K562 (cell line): ENCODE data around the gene AIG1. TPM values are rescaled to one million over a fixed set of nuclear protein-coding genes. Genes with fewer than 3 reads are reported as not detected.

ENCODE experiments used
- CCNT2 ChIP-seq: IDR thresholded peaks from 2 replicates; pipeline ENCODE4 v1.6.1; 2011; ENCODE audit warnings: borderline replicate concordance, low read depth, mild to moderate bottlenecking, moderate library complexity, mixed read lengths, low read length; ENCODE audit not compliant: insufficient read length; ENCODE audit errors: extremely low read depth
- CSDE1 ChIP-seq, 2 experiments: fragments of 450-650 bp; IDR thresholded peaks; 2 replicates each; pipeline ENCODE4 v1.6.1; 2016; ENCODE audit warnings: mild to moderate bottlenecking in 1 of 2
- DPF2 ChIP-seq: fragments of 450-650 bp; IDR thresholded peaks from 2 replicates; pipeline ENCODE4 v1.6.1; 2016
- EP300 ChIP-seq: IDR thresholded peaks from 2 replicates; pipeline ENCODE4 v1.6.1; 2012; ENCODE audit warnings: low read length, improper control_type of control experiment
- ERF ChIP-seq: fragments of 450-650 bp; formaldehyde crosslinking; IDR thresholded peaks from 2 replicates; pipeline ENCODE4 v1.4.0; 2020; ENCODE audit warnings: mild to moderate bottlenecking, mixed read lengths
- ETV5 ChIP-seq: sonication (generic); formaldehyde crosslinking; IDR thresholded peaks from 2 replicates; pipeline ENCODE4 v1.4.0; 2020; ENCODE audit warnings: low read depth, mild to moderate bottlenecking, missing genetic modification reagents
- GATAD2B ChIP-seq: fragments of 450-650 bp; IDR thresholded peaks from 2 replicates; pipeline ENCODE4 v1.6.1; 2017; ENCODE audit warnings: mild to moderate bottlenecking, borderline replicate concordance
- HDAC2 ChIP-seq: fragments of 450-650 bp; IDR thresholded peaks from 2 replicates; pipeline ENCODE4 v1.6.1; 2016; ENCODE audit warnings: mild to moderate bottlenecking
- MEF2A ChIP-seq: IDR thresholded peaks from 2 replicates; pipeline ENCODE4 v1.6.1; 2011; ENCODE audit warnings: low read depth, mild to moderate bottlenecking, low read length, moderate library complexity; ENCODE audit not compliant: control insufficient read depth
- MTA2 ChIP-seq: fragments of 450-650 bp; IDR thresholded peaks from 2 replicates; pipeline ENCODE4 v1.6.1; 2016; ENCODE audit warnings: low read depth
- NR1H2 ChIP-seq: sonication (generic); formaldehyde crosslinking; IDR thresholded peaks from 2 replicates; pipeline ENCODE4 v1.4.0; 2020; ENCODE audit warnings: mild to moderate bottlenecking, missing genetic modification reagents
- NR2C2 ChIP-seq, 2 experiments: fragments of 200-800 bp in 1 of 2; sonication (Bioruptor generic) in 1 of 2; sonication (generic) in 1 of 2; formaldehyde crosslinking in 1 of 2; IDR thresholded peaks; 2 replicates each; pipeline versions ENCODE4 v1.6.1 to v1.8.0; 2016 to 2022; ENCODE audit warnings: mild to moderate bottlenecking in 1 of 2, missing compliant biosample characterization in 1 of 2, missing genetic modification characterization in 1 of 2, missing genetic modification reagents in 1 of 2
- PHB ChIP-seq: fragments of 250-450 bp; sonication (Bioruptor Pico); IDR thresholded peaks from 2 replicates; pipeline ENCODE4 v1.5.0; 2021
- PTTG1 ChIP-seq: fragments of 450-650 bp; IDR thresholded peaks from 2 replicates; pipeline ENCODE4 v1.6.1; 2016; ENCODE audit warnings: low read depth, mild to moderate bottlenecking, missing genetic modification characterization, missing compliant biosample characterization
- RBBP5 ChIP-seq: fragments of 200-600 bp; sonication (generic); IDR thresholded peaks from 2 replicates; pipeline ENCODE4 v1.6.1; 2012; ENCODE audit warnings: borderline replicate concordance, mild to moderate bottlenecking, low read length, control low read depth, inconsistent platforms; ENCODE audit not compliant: insufficient read depth, poor library complexity, severe bottlenecking
- SLC30A9 ChIP-seq: fragments of 250-450 bp; sonication (Bioruptor Pico); IDR thresholded peaks from 2 replicates; pipeline ENCODE4 v1.8.0; 2022; ENCODE audit warnings: mild to moderate bottlenecking, moderate library complexity
- SRF ChIP-seq, 2 experiments: fragments of 250-450, 450-650 bp in 1 of 2; sonication (Bioruptor Pico) in 1 of 2; sonication (generic) in 1 of 2; formaldehyde crosslinking; IDR thresholded peaks; 2 replicates each; pipeline versions ENCODE4 v1.5.0 to v1.5.1; 2020 to 2022; ENCODE audit warnings: mild to moderate bottlenecking in 1 of 2, missing genetic modification reagents in 1 of 2
- SRSF7 ChIP-seq: fragments of 200-400 bp; formaldehyde crosslinking; optimal IDR thresholded peaks from 2 replicates; pipeline ENCODE3; 2017; ENCODE audit warnings: mild to moderate bottlenecking, low read depth, low read length
- SRSF9 ChIP-seq: fragments of 200-400 bp; formaldehyde crosslinking; IDR thresholded peaks from 2 replicates; pipeline ENCODE4 v1.6.1; 2017; ENCODE audit warnings: low read depth, low read length, borderline replicate concordance
- WHSC1 ChIP-seq: IDR thresholded peaks from one replicate; pipeline ENCODE4 v1.6.1; 2012; ENCODE audit warnings: low read length, control low read depth, inconsistent platforms
- ZBTB17 ChIP-seq: fragments of 450-650 bp; formaldehyde crosslinking; IDR thresholded peaks from 2 replicates; pipeline ENCODE4 v1.4.0; 2020; ENCODE audit warnings: mild to moderate bottlenecking
- ZNF217 ChIP-seq: sonication (generic); formaldehyde crosslinking; IDR thresholded peaks from 2 replicates; pipeline ENCODE4 v1.8.0; 2022; ENCODE audit warnings: mild to moderate bottlenecking, missing genetic modification reagents
- ZNF436 ChIP-seq: fragments of 250-450, 450-650 bp; sonication (Bioruptor Pico); formaldehyde crosslinking; IDR thresholded peaks from 2 replicates; pipeline ENCODE4 v1.7.0; 2020; ENCODE audit warnings: mild to moderate bottlenecking
- ZNF830 ChIP-seq: fragments of 250-450 bp; sonication (Bioruptor Pico); IDR thresholded peaks from 2 replicates; pipeline ENCODE4 v1.5.0; 2021; ENCODE audit warnings: mild to moderate bottlenecking
- polyA plus RNA-seq, 8 experiments: library from polyadenylated mRNA; depleted of rRNA in 4 of 8; stranded (reverse) in 5 of 8; unstranded in 3 of 8; fragments of >200 nt; fragmentation: Nextera tagmentation in 2 of 8; fragmentation: Illumina TruSeq in 1 of 8; extraction: Ambion mirVana in 2 of 8; extraction: Trizol in 1 of 8; gene quantifications; 2 replicates each; pipeline versions ENCODE4 v1.2.1 to v1.2.3, GENCODE V29; 2011 to 2014; ENCODE audit warnings: inconsistent platforms in 1 of 8, missing spikeins in 1 of 8
- total RNA-seq, 7 experiments: library from RNA; depleted of rRNA in 6 of 7; stranded (reverse); fragments of >200 nt in 6 of 7; fragmentation: Illumina TruSeq in 2 of 7; extraction: Trizol in 2 of 7; gene quantifications; 2 replicates each; pipeline versions ENCODE4 v1.2.1 to v1.2.3, GENCODE V29; 2011 to 2021; ENCODE audit warnings: low replicate concordance in 1 of 7
- TF ChIP-seq, protein P1 (sequence below): fragments of 450-650 bp; IDR thresholded peaks from 2 replicates; pipeline ENCODE4 v1.6.1; 2016; ENCODE audit warnings: antibody characterized with exemption
- TF ChIP-seq, protein P2 (sequence below), 2 experiments: fragments of 250-450 bp in 1 of 2; fragments of 450-650 bp in 1 of 2; sonication (Bioruptor Pico) in 1 of 2; IDR thresholded peaks; 2 replicates each; pipeline versions ENCODE4 v1.6.1 to v1.8.0; 2016 to 2021; ENCODE audit warnings: mild to moderate bottlenecking in 2 of 2, moderate library complexity in 2 of 2, missing compliant biosample characterization in 1 of 2, missing genetic modification characterization in 1 of 2
- TF ChIP-seq, protein P3 (sequence below): conservative IDR thresholded peaks from 2 replicates; pipeline ENCODE4 v1.6.1; 2011; ENCODE audit warnings: low read depth, mild to moderate bottlenecking, low read length; ENCODE audit not compliant: control insufficient read depth

The AIG1 gene
- total and polyA plus RNA-seq, 9 of the 15 experiments (the other 6 are each of a cell fraction or from before 2014, with no cell fraction given) = 74.8 to 333 (median 127) TPM

- TF ChIP-seq NR2C2 (CRISPR knock-in tag; IDR thresholded peaks at IDR 0.05) (no peak), NR2C2 (tag; IDR thresholded peaks at IDR 0.05) (peak; percentile 59), CSDE1 (IDR thresholded peaks at IDR 0.05) (peak in 1 of 2 experiments; percentile 48; a peak in 1 of 4 replicates), MTA2 (peak; percentile 76), MEF2A (no peak; the same call in 1 of the 2 replicates), WHSC1 (no peak), ZNF436 (CRISPR knock-in tag) (0 out of 2 replicates have a peak, but pooled peaks have one; percentile 41), ERF (0 out of 2 replicates have a peak, but pooled peaks have one; percentile 28), HDAC2 (peak; percentile 90), EP300 (peak; percentile 95), ZNF830 (CRISPR knock-in tag) (no peak), SRSF7 (no peak), ZNF217 (no peak), DPF2 (peak; percentile 93), SRF (CRISPR knock-in tag; IDR thresholded peaks at IDR 0.05) (no peak), NR1H2 (CRISPR knock-in tag) (no peak), RBBP5 (peak; percentile 75), ZBTB17 (0 out of 2 replicates have a peak, but pooled peaks have one; percentile 44), CCNT2 (peak; percentile 93), ETV5 (CRISPR knock-in tag) (peak; percentile 74), SRSF9 (no peak), PHB (CRISPR knock-in tag) (no peak), PTTG1 (no peak), GATAD2B (no peak), SLC30A9 (CRISPR knock-in tag) (no peak)
- TF ChIP-seq, protein P1, sequence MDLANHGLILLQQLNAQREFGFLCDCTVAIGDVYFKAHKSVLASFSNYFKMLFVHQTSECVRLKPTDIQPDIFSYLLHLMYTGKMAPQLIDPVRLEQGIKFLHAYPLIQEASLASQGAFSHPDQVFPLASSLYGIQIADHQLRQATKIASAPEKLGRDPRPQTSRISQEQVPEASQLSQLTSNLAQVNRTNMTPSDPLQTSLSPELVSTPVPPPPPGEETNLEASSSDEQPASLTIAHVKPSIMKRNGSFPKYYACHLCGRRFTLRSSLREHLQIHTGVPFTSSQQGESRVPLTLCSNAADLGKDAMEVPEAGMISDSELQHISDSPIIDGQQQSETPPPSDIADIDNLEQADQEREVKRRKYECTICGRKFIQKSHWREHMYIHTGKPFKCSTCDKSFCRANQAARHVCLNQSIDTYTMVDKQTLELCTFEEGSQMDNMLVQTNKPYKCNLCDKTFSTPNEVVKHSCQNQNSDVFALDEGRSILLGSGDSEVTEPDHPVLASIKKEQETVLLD = no peak; the same call in 1 of the 2 replicates
- TF ChIP-seq, protein P2, sequence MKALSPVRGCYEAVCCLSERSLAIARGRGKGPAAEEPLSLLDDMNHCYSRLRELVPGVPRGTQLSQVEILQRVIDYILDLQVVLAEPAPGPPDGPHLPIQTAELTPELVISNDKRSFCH (CRISPR knock-in tag; IDR thresholded peaks at IDR 0.05) = no peak
- TF ChIP-seq, protein P2 (tag; IDR thresholded peaks at IDR 0.05) = peak; percentile 93
- TF ChIP-seq, protein P3, sequence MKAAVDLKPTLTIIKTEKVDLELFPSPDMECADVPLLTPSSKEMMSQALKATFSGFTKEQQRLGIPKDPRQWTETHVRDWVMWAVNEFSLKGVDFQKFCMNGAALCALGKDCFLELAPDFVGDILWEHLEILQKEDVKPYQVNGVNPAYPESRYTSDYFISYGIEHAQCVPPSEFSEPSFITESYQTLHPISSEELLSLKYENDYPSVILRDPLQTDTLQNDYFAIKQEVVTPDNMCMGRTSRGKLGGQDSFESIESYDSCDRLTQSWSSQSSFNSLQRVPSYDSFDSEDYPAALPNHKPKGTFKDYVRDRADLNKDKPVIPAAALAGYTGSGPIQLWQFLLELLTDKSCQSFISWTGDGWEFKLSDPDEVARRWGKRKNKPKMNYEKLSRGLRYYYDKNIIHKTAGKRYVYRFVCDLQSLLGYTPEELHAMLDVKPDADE = no peak
Observed at GRCh38 chr6:143164565-143165105, 103.9 kb downstream of the AIG1 start (continued).
